HCT116 (cell line): ENCODE results near the gene GLB1L. TPM values are rescaled to one million over a fixed set of nuclear protein-coding genes. Genes with fewer than 3 reads are reported as not detected.
A peak's percentile ranks its signal among the peaks of the same experiment; 100 is the strongest.

Experiments
- ATAC-seq: fragments of 200-7000 bp; cut with Tn5 transposase; 2 replicates; pipeline ENCODE4 v1.9.1; 2020; ENCODE audit warnings: mild to moderate bottlenecking, moderate library complexity
- BruUV-seq: library from RNA; stranded (reverse); fragments of 400-500 nt; replicated peaks from 2 replicates; lab custom pipeline; 2021; lab: Mats Ljungman, UMichigan
- CTCF ChIA-PET: fragments of 300-600 bp; sonication (Branson Sonifier 250); formaldehyde crosslinking; loops from one replicate; lab custom pipeline; 2021; ENCODE audit warnings: antibody characterized with exemption; lab: Charles Lee
- POLR2A ChIA-PET: fragments of 300-600, 350-600 bp; sonication (Branson Sonifier 250); formaldehyde crosslinking; loops from one replicate; lab custom pipeline; 2021; ENCODE audit warnings: antibody characterized with exemption; lab: Charles Lee
- RAD21 ChIA-PET, 2 experiments: fragments of 300-600 bp; sonication (Branson Sonifier 250); formaldehyde crosslinking; loops; one replicate each; lab custom pipeline; 2023; ENCODE audit warnings: low total read pairs in 2 of 2; ENCODE audit not compliant: uncharacterized antibody in 2 of 2, unreplicated experiment in 2 of 2, low non-redundant PET in 1 of 2; lab: Charles Lee
- DNase-seq: peaks from one replicate; pipeline ENCODE4 v3.0.0-alpha.2; 2010; ENCODE audit warnings: low read depth, low spot score
- H2AFZ ChIP-seq: fragments of 200-600 bp; shearing (Covaris generic), sonication (generic); 2 replicates; pipeline ENCODE4 v1.6.1; 2017; ENCODE audit warnings: low read depth, mixed run types, mixed read lengths, antibody characterized with exemption, low read length; ENCODE audit not compliant: poor library complexity, severe bottlenecking
- H3K27ac ChIP-seq: 2 replicates; pipeline ENCODE4 v1.5.1; 2012; ENCODE audit warnings: low read depth, low read length
- H3K27me3 ChIP-seq: fragments of 200-600 bp; sonication (generic); 2 replicates; pipeline ENCODE4 v1.6.1; 2016; ENCODE audit warnings: mixed run types, low read length, mixed read lengths; ENCODE audit not compliant: insufficient read depth
- H3K36me3 ChIP-seq, 2 experiments: fragments of 200-500 bp in 1 of 2; fragments of 200-600 bp in 1 of 2; sonication (Bioruptor generic) in 1 of 2; sonication (generic) in 1 of 2; 2 replicates each; pipeline versions ENCODE4 v1.5.1 to v1.6.1; 2014 to 2016; ENCODE audit warnings: low read length in 2 of 2, inconsistent platforms in 1 of 2, mixed read lengths in 1 of 2, mixed run types in 1 of 2; ENCODE audit not compliant: insufficient read depth in 2 of 2, control insufficient read depth in 1 of 2
- H3K4me1 ChIP-seq, 2 experiments: fragments of 200-600 bp in 1 of 2; sonication (generic) in 1 of 2; 2 replicates each; pipeline versions ENCODE4 v1.5.1 to v1.6.1; 2012 to 2017; ENCODE audit warnings: low read length in 2 of 2, inconsistent platforms in 1 of 2, mild to moderate bottlenecking in 1 of 2, mixed read lengths in 1 of 2, mixed run types in 1 of 2, moderate library complexity in 1 of 2; ENCODE audit not compliant: insufficient read depth in 2 of 2, control insufficient read depth in 1 of 2
- H3K4me2 ChIP-seq: fragments of 200-600 bp; sonication (generic); 2 replicates; pipeline ENCODE4 v1.6.1; 2017; ENCODE audit warnings: mixed run types, low read length, mixed read lengths
- H3K4me3 ChIP-seq, 2 experiments: fragments of 200-600 bp in 1 of 2; sonication (generic) in 1 of 2; replicated peaks in 1 of 2; 2 replicates each; pipeline ENCODE4 v1.5.1; 2011 to 2016; ENCODE audit warnings: low read length in 2 of 2, control low read depth in 1 of 2, low read depth in 1 of 2, mild to moderate bottlenecking in 1 of 2, mixed read lengths in 1 of 2, mixed run types in 1 of 2
- H3K79me2 ChIP-seq: fragments of 200-600 bp; sonication (generic); 2 replicates; pipeline ENCODE4 v1.6.1; 2017; ENCODE audit warnings: mild to moderate bottlenecking, mixed run types, low read length, moderate library complexity, mixed read lengths; ENCODE audit not compliant: insufficient read depth
- H3K9ac ChIP-seq: fragments of 200-600 bp; sonication (generic); 2 replicates; pipeline ENCODE4 v1.6.1; 2016; ENCODE audit warnings: low read length, mixed read lengths
- H3K9me2 ChIP-seq: fragments of 200-600 bp; sonication (generic), shearing (Covaris generic); 2 replicates; pipeline ENCODE4 v1.6.1; 2017; ENCODE audit warnings: mixed run types, mild to moderate bottlenecking, moderate library complexity; ENCODE audit not compliant: insufficient read depth
- H3K9me3 ChIP-seq, 2 experiments: fragments of 200-500 bp in 1 of 2; fragments of 200-600 bp in 1 of 2; sonication (Bioruptor generic) in 1 of 2; sonication (generic) in 1 of 2; 2 replicates each; pipeline ENCODE4 v1.6.1; 2014 to 2017; ENCODE audit warnings: low read length in 2 of 2, mixed read lengths in 2 of 2, inconsistent platforms in 1 of 2, low read depth in 1 of 2, mild to moderate bottlenecking in 1 of 2, mixed run types in 1 of 2, moderate library complexity in 1 of 2; ENCODE audit not compliant: control insufficient read depth in 1 of 2, insufficient read depth in 1 of 2
- H4K20me1 ChIP-seq: fragments of 200-600 bp; sonication (generic), shearing (Covaris generic); 2 replicates; pipeline ENCODE4 v1.6.1; 2017; ENCODE audit warnings: mixed run types, mild to moderate bottlenecking, moderate library complexity; ENCODE audit not compliant: insufficient read depth
- CBX3 ChIP-seq: IDR thresholded peaks from 2 replicates; pipeline ENCODE4 v1.6.1; 2012; ENCODE audit warnings: low read depth
- ELF1 ChIP-seq: IDR thresholded peaks from 2 replicates; pipeline ENCODE4 v1.6.1; 2012; ENCODE audit warnings: low read depth, borderline replicate concordance
- intact Hi-C: fragments of 100-400 bp; cut with micrococcal nuclease; formaldehyde crosslinking; loops from 2 replicates; pipeline ENCODE4 v1.10.0; 2022
- total RNA-seq: library from RNA; stranded (reverse); gene quantifications from one replicate; pipeline ENCODE4 v1.2.1, GENCODE V29; 2021; ENCODE audit not compliant: unreplicated experiment
- TF ChIP-seq, protein P1 (sequence below): IDR thresholded peaks from 2 replicates; pipeline ENCODE4 v1.6.1; 2012
- TF ChIP-seq, protein P2 (sequence below), 3 experiments: fragments of 200-600 bp in 1 of 3; sonication (generic) in 1 of 3; IDR thresholded peaks in 2 of 3; conservative IDR thresholded peaks in 1 of 3; 2 replicates each; pipeline ENCODE4 v1.5.1; 2012 to 2017; ENCODE audit warnings: low read depth in 2 of 3, low read length in 2 of 3, antibody characterized with exemption in 1 of 3, borderline replicate concordance in 1 of 3, control low read depth in 1 of 3, mild to moderate bottlenecking in 1 of 3, mixed read lengths in 1 of 3, mixed run types in 1 of 3, moderate library complexity in 1 of 3; ENCODE audit not compliant: insufficient read depth in 1 of 3

The GLB1L gene
- total RNA-seq, 1 experiment from 2014 or later = 6.6 TPM

DNA sequence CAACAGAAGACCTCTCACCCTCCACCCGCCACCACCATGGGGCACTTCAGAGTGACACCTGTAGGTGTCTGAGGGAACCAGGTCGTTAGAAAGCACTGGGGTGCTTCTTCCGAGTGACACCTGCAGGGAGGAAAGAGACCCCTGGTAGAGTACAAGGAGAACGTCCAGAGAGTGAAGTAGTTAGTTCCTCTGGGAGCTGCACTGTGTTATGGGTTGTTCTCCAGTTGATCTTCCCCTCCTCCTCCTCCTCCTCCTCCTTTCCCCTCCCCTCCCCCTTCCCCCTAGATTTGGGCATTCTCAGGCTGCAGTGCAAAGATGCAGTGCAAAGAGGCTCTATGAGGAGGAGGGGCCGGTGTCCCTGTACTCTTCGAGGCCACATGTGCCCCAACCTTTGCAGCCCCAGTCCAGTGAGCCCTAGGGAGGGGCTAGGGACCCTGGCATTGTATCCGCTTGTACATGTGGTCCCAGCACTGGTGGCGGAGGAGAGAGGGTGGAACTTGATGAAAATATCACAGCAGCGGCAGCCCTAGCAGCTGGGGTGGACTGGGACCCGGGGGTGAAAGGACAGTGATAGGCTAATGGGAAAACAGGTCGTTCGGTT is 34.8 kb upstream of the GLB1L start:
- ChIA-PET RAD21 (no interaction called here), POLR2A (interaction anchor here (1.2 kb wide), 1 partner anchor 11 kb away, joined by 5 read pairs; no protein-coding TSS in a partner anchor), CTCF (interaction anchor here (0.8 to 4.3 kb wide), 3 partner anchors 11 to 18 kb away, joined by 3 to 71 read pairs (median 3); no protein-coding TSS in a partner anchor)
- intact Hi-C loops = loop anchor here (1.0 kb wide), 1 partner anchor 14 kb away; no protein-coding TSS in a partner anchor
- TF ChIP-seq ELF1 = no peak
- TF ChIP-seq, protein P1, sequence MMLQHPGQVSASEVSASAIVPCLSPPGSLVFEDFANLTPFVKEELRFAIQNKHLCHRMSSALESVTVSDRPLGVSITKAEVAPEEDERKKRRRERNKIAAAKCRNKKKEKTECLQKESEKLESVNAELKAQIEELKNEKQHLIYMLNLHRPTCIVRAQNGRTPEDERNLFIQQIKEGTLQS = no peak
- TF ChIP-seq, protein P2, sequence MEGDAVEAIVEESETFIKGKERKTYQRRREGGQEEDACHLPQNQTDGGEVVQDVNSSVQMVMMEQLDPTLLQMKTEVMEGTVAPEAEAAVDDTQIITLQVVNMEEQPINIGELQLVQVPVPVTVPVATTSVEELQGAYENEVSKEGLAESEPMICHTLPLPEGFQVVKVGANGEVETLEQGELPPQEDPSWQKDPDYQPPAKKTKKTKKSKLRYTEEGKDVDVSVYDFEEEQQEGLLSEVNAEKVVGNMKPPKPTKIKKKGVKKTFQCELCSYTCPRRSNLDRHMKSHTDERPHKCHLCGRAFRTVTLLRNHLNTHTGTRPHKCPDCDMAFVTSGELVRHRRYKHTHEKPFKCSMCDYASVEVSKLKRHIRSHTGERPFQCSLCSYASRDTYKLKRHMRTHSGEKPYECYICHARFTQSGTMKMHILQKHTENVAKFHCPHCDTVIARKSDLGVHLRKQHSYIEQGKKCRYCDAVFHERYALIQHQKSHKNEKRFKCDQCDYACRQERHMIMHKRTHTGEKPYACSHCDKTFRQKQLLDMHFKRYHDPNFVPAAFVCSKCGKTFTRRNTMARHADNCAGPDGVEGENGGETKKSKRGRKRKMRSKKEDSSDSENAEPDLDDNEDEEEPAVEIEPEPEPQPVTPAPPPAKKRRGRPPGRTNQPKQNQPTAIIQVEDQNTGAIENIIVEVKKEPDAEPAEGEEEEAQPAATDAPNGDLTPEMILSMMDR (IDR thresholded peaks at IDR 0.05 in 2 of 3, conservative IDR thresholded peaks at IDR 0.05 in 1 of 3; ENCODE audit: borderline replicate concordance in 1 of 3, insufficient read depth in 1 of 3, low read depth in 2 of 3, low read length in 2 of 3) = peak in 1 of 3 experiments; percentile 1; a peak in 1 of 6 replicates
- no peak for TF ChIP-seq CBX3
- Histone ChIP-seq H3K9ac (peak overlapping the region; percentile 71), H2AFZ (no peak overlapping the region), H3K4me1 (peaks cover 23 to 44% of the 10 kb centered on the region in 2 experiments), H3K4me2 (peak overlapping the region; percentile 86), H3K36me3 (no peaks in the 10 kb centered on the region), H3K79me2 (no peaks in the 10 kb centered on the region), H3K9me2 (no peaks in the 10 kb centered on the region), H4K20me1 (no peaks in the 10 kb centered on the region), H3K9me3 (no peaks in the 10 kb centered on the region), H3K27me3 (no peaks in the 10 kb centered on the region), H3K4me3 (peak overlapping the region; percentile 59 to 65), H3K27ac (peak overlapping the region; percentile 82)
- no TSS peak for BruUV-seq
- ATAC-seq = no peak
- no peak for DNase-seq
